ENCODE measurements around the gene ATE1.

ATE1 gene

GRCh38 chr10:121927841-121928527 is at the start of gene ATE1:
Gene ATE1 (minus strand): TSS chr10:121928031. CDS start chr10:121927949, 82 bp downstream.
- TF ChIP-seq EZH2phosphoT487 (IDR thresholded peaks at IDR 0.05; ENCODE audit: low read depth), result no peak
- TF ChIP-seq CTCF (IDR thresholded peaks at IDR 0.05; ENCODE audit: low read depth, low read length), result no peak
- Histone ChIP-seq H3K4me1 (ENCODE audit: low read length) (peaks cover 9% of the 10 kb centered on the region; the same call in 1 of the 2 replicates), H4K20me1 (ENCODE audit: insufficient read depth, low read length) (no peaks in the 10 kb centered on the region), H3K27me3 (ENCODE audit: low read depth, low read length) (no peaks in the 10 kb centered on the region), H3K79me2 (ENCODE audit: low read length) (peaks cover 32% of the 10 kb centered on the region), H3K27ac (ENCODE audit: low read length) (peak within 1 kb of the TSS; percentile 53), H3K4me2 (ENCODE audit: low read length) (peak within 1 kb of the TSS; percentile 97), H3K4me3 (ENCODE audit: low read length) (peak within 1 kb of the TSS; percentile 91), H3K9ac (ENCODE audit: low read length) (peak within 1 kb of the TSS; percentile 83), H3K9me3 (ENCODE audit: insufficient read depth, low read length) (no peaks in the 10 kb centered on the region), H2AFZ (ENCODE audit: low read depth, low read length) (peak within 1 kb of the TSS; percentile 89), H3K36me3 (replicated peaks; ENCODE audit: low read depth, low read length) (no peaks in the 10 kb centered on the region)

GRCh38 chr10:121976607-121977006 is 48.8 kb upstream of the ATE1 start:
- TF ChIP-seq EZH2phosphoT487 (IDR thresholded peaks at IDR 0.05; ENCODE audit: low read depth) (no peak), CTCF (IDR thresholded peaks at IDR 0.05; ENCODE audit: low read depth, low read length) (no peak)
- H4K20me1 ChIP-seq (ENCODE audit: insufficient read depth, low read length), result peaks cover 8% of the 10 kb centered on the region; the same call in 1 of the 2 replicates
- no peaks in the 10 kb centered on the region for H3K9me3 ChIP-seq (ENCODE audit: insufficient read depth, low read length)
- peaks cover 24% of the 10 kb centered on the region for H3K79me2 ChIP-seq (ENCODE audit: low read length)
- peaks cover 7% of the 10 kb centered on the region for H3K4me1 ChIP-seq (ENCODE audit: low read length)
- H3K36me3 ChIP-seq (replicated peaks; ENCODE audit: low read depth, low read length), result peaks cover 2% of the 10 kb centered on the region
- no peaks in the 10 kb centered on the region for H3K27me3 ChIP-seq (ENCODE audit: low read depth, low read length)
- no peak overlapping the region for H2AFZ ChIP-seq (ENCODE audit: low read depth, low read length)
- no peak overlapping the region for H3K27ac ChIP-seq (ENCODE audit: low read length)
- H3K9ac ChIP-seq (ENCODE audit: low read length), result no peak overlapping the region
- H3K4me3 ChIP-seq (ENCODE audit: low read length), result no peak overlapping the region
- H3K4me2 ChIP-seq (ENCODE audit: low read length), result no peak overlapping the region

- peak overlapping the region; percentile 68 for H3K4me2 ChIP-seq (ENCODE audit: low read length)
- peak overlapping the region; percentile 86 for H3K4me3 ChIP-seq (ENCODE audit: low read length)
- H3K4me1 ChIP-seq (ENCODE audit: low read length), result peaks cover 7% of the 10 kb centered on the region
- H3K9ac ChIP-seq (ENCODE audit: low read length), result peak overlapping the region; percentile 99
- peak; percentile 59; the same call in 1 of the 2 replicates for TF ChIP-seq CTCF (IDR thresholded peaks at IDR 0.05; ENCODE audit: low read depth, low read length)
- TF ChIP-seq EZH2phosphoT487 (IDR thresholded peaks at IDR 0.05; ENCODE audit: low read depth), result no peak
- peaks cover 24% of the 10 kb centered on the region for H3K79me2 ChIP-seq (ENCODE audit: low read length)
- peaks cover 8% of the 10 kb centered on the region; the same call in 1 of the 2 replicates for H4K20me1 ChIP-seq (ENCODE audit: insufficient read depth, low read length)
- H3K9me3 ChIP-seq (ENCODE audit: insufficient read depth, low read length), result no peaks in the 10 kb centered on the region
- H3K27me3 ChIP-seq (ENCODE audit: low read depth, low read length), result no peaks in the 10 kb centered on the region
- H3K36me3 ChIP-seq (replicated peaks; ENCODE audit: low read depth, low read length), result peaks cover 2% of the 10 kb centered on the region
- H2AFZ ChIP-seq (ENCODE audit: low read depth, low read length), result peak overlapping the region; percentile 87; the same call in 1 of the 2 replicates
- H3K27ac ChIP-seq (ENCODE audit: low read length), result peak overlapping the region; percentile 84; the same call in 1 of the 2 replicates
These were observed 47.7 kb upstream of the ATE1 start for GRCh38 chr10:121975295-121976086.
